A549 (cell line): Measurements from ENCODE around the gene LIG1. TPM values are rescaled to one million over a fixed set of nuclear protein-coding genes. Genes with fewer than 3 reads are reported as not detected.
A peak's percentile ranks its signal among the peaks of the same experiment; 100 is the strongest.

Experiments
- ATAC-seq, 2 experiments: fragments of 200-7000 bp in 1 of 2; fragments of >200 bp in 1 of 2; cut with Nextera tagmentation in 1 of 2; cut with Tn5 transposase in 1 of 2; 3 replicates each; pipeline versions ENCODE4 v1.8.0 to v1.9.1; 2018 to 2020; ENCODE audit warnings: mild to moderate bottlenecking in 1 of 2, moderate library complexity in 1 of 2
- CTCF ChIA-PET: fragments of 300-600 bp; sonication (Branson Sonifier 250); formaldehyde crosslinking; extraction: SDS; loops from one replicate; lab custom pipeline; 2021; ENCODE audit warnings: antibody characterized with exemption, inconsistent platforms; lab: Yijun Ruan, JAX
- POLR2A ChIA-PET: fragments of 350-600 bp; formaldehyde crosslinking; extraction: SDS; loops from one replicate; lab custom pipeline; 2021; ENCODE audit warnings: antibody characterized with exemption, inconsistent platforms; lab: Yijun Ruan, JAX
- DNase-seq, 2 experiments: peaks; one replicate each; pipeline versions ENCODE4 v3.0.0 to v3.0.0-alpha.2; 2011 to 2016; ENCODE audit warnings: low read depth in 1 of 2, low spot score in 1 of 2
- FAIRE-seq: peaks from 2 replicates; lab custom pipeline; 2011; peaks lifted over from hg19 to GRCh38; lab: Jason Lieb, UNC
- H3K27ac ChIP-seq, 2 experiments: fragments of >200 bp; sonication (Bioruptor Twin); formaldehyde crosslinking; 3 replicates each; pipeline ENCODE4 v1.5.1; 2016 to 2017
- H3K4me1 ChIP-seq: fragments of >200 bp; sonication (Bioruptor Twin); formaldehyde crosslinking; 3 replicates; pipeline ENCODE4 v1.6.1; 2016
- H3K4me2 ChIP-seq: fragments of >200 bp; sonication (Bioruptor Twin); formaldehyde crosslinking; 3 replicates; pipeline ENCODE4 v1.6.1; 2016
- H3K4me3 ChIP-seq: fragments of >200 bp; sonication (Bioruptor Twin); formaldehyde crosslinking; 3 replicates; pipeline ENCODE4 v1.5.1; 2016
- H3K9me3 ChIP-seq: fragments of >200 bp; sonication (Bioruptor Twin); formaldehyde crosslinking; 3 replicates; pipeline ENCODE4 v1.6.1; 2016
- CBX2 ChIP-seq: fragments of 200-600 bp; sonication (generic); IDR thresholded peaks from 2 replicates; pipeline ENCODE4 v1.6.1; 2016; ENCODE audit warnings: low read depth, mild to moderate bottlenecking, borderline replicate concordance
- CBX8 ChIP-seq: fragments of 200-600 bp; sonication (generic); IDR thresholded peaks from 2 replicates; pipeline ENCODE4 v1.6.1; 2016
- EHF ChIP-seq: fragments of 250-450 bp; sonication (Bioruptor Pico); IDR thresholded peaks from 2 replicates; pipeline ENCODE4 v1.5.0; 2020; ENCODE audit warnings: mild to moderate bottlenecking
- FOSL2 ChIP-seq, 2 experiments: fragments of 450-650 bp in 1 of 2; fragments of >200 bp in 1 of 2; sonication (Bioruptor Twin) in 1 of 2; formaldehyde crosslinking; IDR thresholded peaks; 2 replicates each; pipeline versions ENCODE4 v1.5.0 to v1.6.1; 2016 to 2020; ENCODE audit warnings: mild to moderate bottlenecking in 1 of 2, moderate library complexity in 1 of 2
- HOXB5 ChIP-seq: fragments of 250-450 bp; sonication (Bioruptor Pico); IDR thresholded peaks from 2 replicates; pipeline ENCODE4 v1.5.0; 2020; ENCODE audit warnings: mild to moderate bottlenecking, moderate library complexity
- JUN ChIP-seq, 2 experiments: fragments of >200 bp; sonication (Bioruptor Twin); formaldehyde crosslinking; IDR thresholded peaks; 2 replicates in 1 of 2; 3 replicates in 1 of 2; pipeline ENCODE4 v1.6.1; 2016 to 2017
- JUNB ChIP-seq: fragments of >200 bp; sonication (Bioruptor Twin); formaldehyde crosslinking; IDR thresholded peaks from 2 replicates; pipeline ENCODE4 v1.6.1; 2016
- KDM5A ChIP-seq: fragments of 200-600 bp; sonication (generic); IDR thresholded peaks from 2 replicates; pipeline ENCODE4 v1.6.1; 2016; ENCODE audit warnings: antibody characterized with exemption, mild to moderate bottlenecking
- PBX3 ChIP-seq: IDR thresholded peaks from 2 replicates; pipeline ENCODE4 v1.6.1; 2012
- ZSCAN20 ChIP-seq: fragments of 250-450 bp; sonication (Bioruptor Pico); IDR thresholded peaks from 2 replicates; pipeline ENCODE4 v1.8.0; 2022; ENCODE audit warnings: mild to moderate bottlenecking, moderate library complexity
- WGBS: methylation state at CpG from one replicate; pipeline ENCODE4 v1.1.6; 2017; ENCODE audit errors: missing lambda C conversion rate; 5-methylcytosine and 5-hydroxymethylcytosine counted together
- polyA plus RNA-seq, 4 experiments: library from polyadenylated mRNA; depleted of rRNA in 3 of 4; stranded (reverse); fragments of >200 nt; fragmentation: RNase III in 1 of 4; extraction: RNeasy Plus Mini Kit Qiagen cat#74134 plus additional on column Dnase treatment in 1 of 4; gene quantifications; 2 replicates in 3 of 4; 3 replicates in 1 of 4; pipeline ENCODE4 v1.2.3, GENCODE V29; 2011 to 2017
- TF ChIP-seq, protein P1 (sequence below): IDR thresholded peaks from 2 replicates; pipeline ENCODE4 v1.6.1; 2012; ENCODE audit warnings: low read depth, borderline replicate concordance
- TF ChIP-seq, protein P2 (sequence below): fragments of 250-450 bp; sonication (Bioruptor Pico); IDR thresholded peaks from 2 replicates; pipeline ENCODE4 v1.5.0; 2020; ENCODE audit warnings: low read depth, mild to moderate bottlenecking, moderate library complexity
- TF ChIP-seq, protein P3 (sequence below): IDR thresholded peaks from 2 replicates; pipeline ENCODE4 v1.6.1; 2012

Gene LIG1
- polyA plus RNA-seq, 2 of the 4 experiments (the other 2 are of a cell fraction), result 54.9 to 101 TPM

DNA sequence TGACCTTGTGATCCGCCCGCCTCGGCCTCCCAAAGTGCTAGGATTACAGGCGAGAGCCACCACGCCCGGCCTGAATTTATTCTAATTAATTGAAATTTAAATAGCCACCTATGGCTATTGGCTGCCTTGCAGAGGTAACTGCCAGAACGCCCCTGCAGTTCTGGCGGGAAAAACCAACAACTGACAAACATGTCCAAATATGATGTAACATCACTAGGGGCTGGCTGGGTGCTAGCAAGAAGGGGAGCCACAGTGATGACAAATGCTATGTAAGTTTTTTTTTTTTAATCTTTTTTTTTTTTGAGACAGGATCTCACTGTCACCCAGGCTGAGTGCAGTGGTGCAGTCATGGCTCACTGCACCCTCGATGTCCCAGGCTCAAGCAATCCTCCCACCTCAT lies 13.2 kb upstream of the LIG1 start:
- DNase-seq (no peak), ATAC-seq (no peak), FAIRE-seq (no peak)
- CTCF ChIA-PET, result interaction anchor here (0.6 to 1.6 kb wide), 2 partner anchors 12 to 18 kb away, joined by 3 to 4 read pairs; no protein-coding TSS in a partner anchor
- WGBS, result 94% methylated on average over 9 of the region's 9 CpGs
- H3K4me3 ChIP-seq, result no peak overlapping the region
- H3K4me2 ChIP-seq, result no peak overlapping the region
- H3K4me1 ChIP-seq, result 0 out of 3 replicates have a peak, but pooled peaks cover 8% of the 10 kb centered on the region
- POLR2A ChIA-PET, result no interaction called here
- peaks cover 29% of the 10 kb centered on the region for H3K9me3 ChIP-seq
- no peak for TF ChIP-seq FOSL2 (IDR thresholded peaks at IDR 0.05)
- no peak for TF ChIP-seq FOSL2 (CRISPR knock-in tag; IDR thresholded peaks at IDR 0.05)
- TF ChIP-seq, protein P1, sequence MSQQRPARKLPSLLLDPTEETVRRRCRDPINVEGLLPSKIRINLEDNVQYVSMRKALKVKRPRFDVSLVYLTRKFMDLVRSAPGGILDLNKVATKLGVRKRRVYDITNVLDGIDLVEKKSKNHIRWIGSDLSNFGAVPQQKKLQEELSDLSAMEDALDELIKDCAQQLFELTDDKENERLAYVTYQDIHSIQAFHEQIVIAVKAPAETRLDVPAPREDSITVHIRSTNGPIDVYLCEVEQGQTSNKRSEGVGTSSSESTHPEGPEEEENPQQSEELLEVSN, result 0 out of 2 replicates have a peak, but pooled peaks have one; percentile 33
- no peak overlapping the region for H3K27ac ChIP-seq

DNA sequence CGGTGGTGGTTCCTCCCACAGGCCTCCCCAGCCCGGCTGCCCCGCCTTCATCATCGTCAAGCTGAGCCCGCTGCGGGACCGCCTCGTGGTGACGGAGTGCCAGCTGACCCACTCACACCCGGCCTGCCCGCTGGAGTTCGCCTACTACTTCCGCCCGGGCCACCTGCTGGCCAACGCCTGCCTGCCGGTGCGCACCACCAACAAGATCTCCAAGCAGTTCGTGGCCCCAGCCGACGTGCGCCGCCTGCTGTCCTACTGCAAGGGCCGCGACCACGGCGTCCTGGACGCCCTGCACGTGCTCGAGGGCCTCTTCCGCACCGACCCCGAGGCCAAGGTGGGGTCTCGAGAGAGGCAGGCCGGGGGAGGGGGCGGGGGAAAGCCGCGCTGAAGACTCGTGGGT lies 12.3 kb upstream of the LIG1 start:
- ChIA-PET POLR2A (no interaction called here), CTCF (interaction anchor here (0.7 kb wide), 2 partner anchors 84 to 106 kb away, joined by 3 read pairs; no protein-coding TSS in a partner anchor)
- H3K4me1 ChIP-seq, result 0 out of 3 replicates have a peak, but pooled peaks cover 8% of the 10 kb centered on the region
- WGBS, result 99% methylated on average over 38 of the region's 38 CpGs
- no peak overlapping the region for H3K4me3 ChIP-seq
- no peak overlapping the region for H3K4me2 ChIP-seq
- no peak for FAIRE-seq
- 0 out of 5 replicates have a peak, but pooled peaks of 1 of the 2 experiments have one; percentile 11 for TF ChIP-seq JUN (IDR thresholded peaks at IDR 0.05)
- TF ChIP-seq, protein P2, sequence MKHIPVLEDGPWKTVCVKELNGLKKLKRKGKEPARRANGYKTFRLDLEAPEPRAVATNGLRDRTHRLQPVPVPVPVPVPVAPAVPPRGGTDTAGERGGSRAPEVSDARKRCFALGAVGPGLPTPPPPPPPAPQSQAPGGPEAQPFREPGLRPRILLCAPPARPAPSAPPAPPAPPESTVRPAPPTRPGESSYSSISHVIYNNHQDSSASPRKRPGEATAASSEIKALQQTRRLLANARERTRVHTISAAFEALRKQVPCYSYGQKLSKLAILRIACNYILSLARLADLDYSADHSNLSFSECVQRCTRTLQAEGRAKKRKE (CRISPR knock-in tag), result no peak
- DNase-seq, result no peak
- no peak; a peak in 1 of 6 replicates for ATAC-seq
- H3K27ac ChIP-seq, result no peak overlapping the region
- peaks cover 29% of the 10 kb centered on the region for H3K9me3 ChIP-seq

DNA sequence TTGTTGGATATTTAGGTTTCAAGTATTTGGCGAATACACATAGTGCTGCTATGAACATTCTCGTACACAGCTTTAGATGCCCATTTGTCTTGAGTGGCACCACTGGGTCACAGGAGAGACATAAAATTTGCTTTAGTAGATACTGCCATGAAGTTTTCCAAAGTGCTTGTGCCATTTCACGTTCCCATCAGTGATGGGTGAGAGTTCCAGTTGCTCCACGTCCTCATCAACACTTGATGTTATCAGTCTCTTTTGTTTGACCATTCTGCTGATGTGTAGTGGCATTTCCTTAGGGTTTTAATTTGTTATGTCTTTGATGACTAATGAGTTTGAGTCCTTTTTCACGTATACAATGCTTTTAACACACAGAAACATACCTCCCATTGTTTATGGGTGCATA lies 11.4 kb upstream of the LIG1 start:
- H3K4me1 ChIP-seq, result 0 out of 3 replicates have a peak, but pooled peaks cover 8% of the 10 kb centered on the region
- ChIA-PET CTCF (no interaction called here), POLR2A (no interaction called here)
- FAIRE-seq, result no peak
- H3K9me3 ChIP-seq, result peaks cover 29% of the 10 kb centered on the region
- no peak overlapping the region for H3K4me2 ChIP-seq
- TF ChIP-seq JUNB (no peak), HOXB5 (CRISPR knock-in tag) (0 out of 2 replicates have a peak, but pooled peaks have one; percentile 40)
- 92% methylated on average over 5 of the region's 5 CpGs for WGBS
- peak in 1 of 2 experiments; percentile 58 for DNase-seq
- no peak for ATAC-seq
- no peak overlapping the region for H3K27ac ChIP-seq
- no peak overlapping the region for H3K4me3 ChIP-seq

DNA sequence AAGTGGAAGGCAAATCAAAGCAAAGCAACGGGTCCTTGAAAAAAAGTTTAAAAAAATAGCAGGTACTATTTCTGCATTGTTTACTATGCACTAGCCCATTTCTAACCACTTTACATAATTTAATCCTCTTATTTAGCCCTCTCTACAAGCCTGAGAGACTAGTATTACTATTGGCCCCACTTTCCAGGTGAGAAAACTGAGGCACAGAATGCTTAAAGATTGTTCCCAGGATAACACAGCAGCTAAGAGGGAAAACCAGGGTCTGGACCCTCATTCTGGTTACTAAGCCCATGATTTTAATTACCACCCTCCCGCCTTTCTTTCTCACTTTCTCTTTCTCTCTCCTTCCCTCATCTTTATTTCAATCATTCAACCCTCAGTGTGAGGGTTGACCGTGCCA lies 6.1 kb upstream of the LIG1 start:
- DNase-seq (no peak), FAIRE-seq (no peak), ATAC-seq (no peak)
- Histone ChIP-seq H3K4me3 (no peak overlapping the region), H3K4me2 (no peak overlapping the region), H3K27ac (no peak overlapping the region), H3K4me1 (peaks cover 7% of the 10 kb centered on the region; the same call in 1 of the 3 replicates), H3K9me3 (peaks cover 15% of the 10 kb centered on the region)
- ChIA-PET CTCF (interaction anchor here (1.3 to 3.0 kb wide), 2 partner anchors 24 to 213 kb away, joined by 4 to 15 read pairs; no protein-coding TSS in a partner anchor), POLR2A (no interaction called here)
- no peak for TF ChIP-seq PBX3
- WGBS, result 96% methylated on average over 3 of the region's 3 CpGs

DNA sequence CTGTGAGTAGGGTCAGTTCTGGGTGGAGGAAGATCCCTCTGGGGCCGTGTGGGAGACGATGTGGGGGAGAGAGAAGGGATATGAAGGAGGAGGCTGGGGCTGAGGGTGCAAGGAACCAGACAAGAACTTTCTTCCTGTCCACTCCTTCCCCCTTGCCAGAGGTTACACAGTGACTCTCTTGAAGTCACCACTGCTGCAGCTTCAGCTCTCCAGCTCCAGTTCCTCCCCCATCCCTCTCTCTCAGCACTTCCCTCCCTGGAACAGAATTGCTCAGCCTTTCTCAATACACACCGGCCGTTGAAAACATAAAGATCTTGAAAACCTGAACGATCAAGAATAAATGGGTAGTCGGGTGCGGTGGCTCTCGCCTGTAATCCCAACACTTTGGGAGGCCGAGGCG lies 5.4 kb upstream of the LIG1 start:
- no peak for DNase-seq
- CTCF ChIA-PET, result interaction anchor here (1.3 to 3.0 kb wide), 2 partner anchors 23 to 212 kb away, joined by 4 to 15 read pairs; no protein-coding TSS in a partner anchor
- H3K27ac ChIP-seq, result no peak overlapping the region
- peaks cover 9% of the 10 kb centered on the region; the same call in 2 of the 3 replicates for H3K9me3 ChIP-seq
- no peak for ATAC-seq
- POLR2A ChIA-PET, result no interaction called here
- no peak overlapping the region for H3K4me3 ChIP-seq
- no peak overlapping the region for H3K4me2 ChIP-seq
- H3K4me1 ChIP-seq, result peaks cover 8% of the 10 kb centered on the region; the same call in 1 of the 3 replicates
- 96% methylated on average over 10 of the region's 10 CpGs for WGBS
- FAIRE-seq, result no peak
- TF ChIP-seq CBX8, result no peak
- TF ChIP-seq, protein P3, sequence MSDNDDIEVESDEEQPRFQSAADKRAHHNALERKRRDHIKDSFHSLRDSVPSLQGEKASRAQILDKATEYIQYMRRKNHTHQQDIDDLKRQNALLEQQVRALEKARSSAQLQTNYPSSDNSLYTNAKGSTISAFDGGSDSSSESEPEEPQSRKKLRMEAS, result no peak
- TF ChIP-seq KDM5A, result no peak
- no peak for TF ChIP-seq CBX2
- no peak for TF ChIP-seq EHF (CRISPR knock-in tag)
- TF ChIP-seq ZSCAN20 (CRISPR knock-in tag), result no peak
